ENCODE measurements around the gene DYSF. TPM values are rescaled to one million over a fixed set of nuclear protein-coding genes. Genes with fewer than 3 reads are reported as not detected.
"Not testable (repeated sequence)": the region's sequence is repeated elsewhere in the genome, so short reads cannot be mapped to it uniquely, and the experiment has no call there.

The DYSF gene
- polyA plus RNA-seq, 1 donor: 146 TPM

GRCh38 chr2:71646028-71646427, 192.7 kb downstream of the DYSF start:
- DNase-seq (ENCODE audit: low read depth): no peak

DNA sequence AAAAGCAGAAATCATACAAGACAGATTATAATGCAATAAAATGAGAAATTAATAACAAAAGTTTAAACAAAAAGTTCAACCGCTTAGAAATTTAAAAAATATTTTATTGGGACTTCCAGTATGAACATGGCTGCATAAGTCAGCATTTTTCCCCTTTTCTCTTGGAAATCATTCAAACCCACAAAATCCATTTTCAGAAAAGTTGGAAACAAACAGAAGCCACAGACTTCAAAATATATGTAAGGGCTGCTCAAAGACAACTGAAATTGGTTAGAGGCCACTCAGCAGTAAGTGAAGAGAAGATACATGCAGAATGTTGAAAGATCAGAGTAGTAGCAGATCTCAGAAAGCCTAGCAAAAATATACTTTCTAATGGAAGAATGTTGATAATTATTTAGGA, 194.0 kb downstream of the DYSF start:
- no peak for DNase-seq (ENCODE audit: low read depth)

DNA sequence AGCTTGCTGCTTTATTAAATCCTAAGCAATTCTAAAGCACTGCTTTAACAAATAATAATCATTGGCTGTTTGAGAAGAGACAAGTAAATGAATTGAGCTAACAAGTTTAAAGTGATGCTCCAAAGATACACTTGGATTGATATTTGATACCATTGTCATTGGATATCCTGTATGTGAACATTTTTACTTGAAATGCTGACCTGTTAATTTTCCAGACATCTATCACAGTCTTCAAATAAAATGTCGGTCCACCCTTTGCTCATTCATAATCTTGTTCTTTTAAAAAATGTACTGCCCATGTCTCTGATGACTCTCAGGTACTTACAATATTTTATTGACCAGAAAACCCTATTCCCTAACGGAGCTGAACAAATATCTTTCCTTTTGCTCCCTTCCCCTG, 202.1 kb downstream of the DYSF start:
- no peak for DNase-seq (ENCODE audit: low read depth)

DNA sequence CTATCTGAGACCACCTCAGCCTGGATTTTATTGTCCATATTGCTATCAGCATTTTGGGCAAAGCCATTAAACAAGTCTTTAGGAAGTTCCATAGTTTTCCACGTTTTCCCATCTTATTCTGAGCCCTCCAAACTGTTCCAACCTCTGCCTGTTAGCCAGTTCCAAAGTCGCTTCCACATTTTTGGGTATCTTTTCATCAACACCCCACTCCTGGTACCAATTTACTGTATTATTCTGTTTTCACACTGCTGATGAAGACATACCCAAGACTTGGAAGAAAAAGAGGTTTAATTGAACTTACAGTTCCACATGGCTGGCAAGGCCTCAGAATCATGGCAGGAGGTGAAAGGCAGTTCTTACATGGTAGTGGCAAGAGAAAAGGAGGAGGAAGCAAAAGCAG, 204.9 kb downstream of the DYSF start:
- DNase-seq (ENCODE audit: low read depth): not testable (repeated sequence)

GRCh38 chr2:71658771-71659170, 205.4 kb downstream of the DYSF start:
- no peak for DNase-seq (ENCODE audit: low read depth)

DNA sequence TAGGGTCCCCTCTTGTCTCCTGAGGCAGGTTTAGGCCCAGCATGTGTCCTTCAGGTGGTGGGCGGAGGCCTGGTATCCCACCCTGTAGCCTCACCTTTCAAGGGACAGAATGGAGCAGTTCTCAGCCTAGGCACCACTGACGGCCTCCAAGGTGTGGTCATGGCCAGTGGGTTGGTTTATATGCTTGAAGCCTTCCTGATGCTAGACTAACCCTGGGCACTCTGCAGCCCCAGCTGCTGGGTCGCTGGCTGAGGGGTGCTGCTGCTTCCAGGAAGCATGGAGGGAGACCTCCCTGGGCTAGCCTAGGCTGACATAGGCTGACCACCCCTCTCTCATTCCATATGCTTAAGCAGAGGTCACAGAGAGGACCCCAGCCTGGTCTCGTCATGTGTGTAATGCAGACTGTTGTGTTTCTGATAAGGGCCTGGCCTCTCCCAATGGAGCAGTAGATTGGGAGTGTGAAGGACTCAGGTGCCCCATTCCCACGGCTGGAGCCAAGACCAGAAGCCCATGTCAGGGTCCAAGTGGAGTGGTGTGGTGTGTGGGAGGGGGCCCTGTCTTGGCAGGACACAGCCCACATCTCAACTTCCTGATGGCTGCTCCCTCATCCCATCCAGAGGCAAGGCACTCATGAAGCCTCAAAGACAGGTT, 206.6 kb downstream of the DYSF start:
- DNase-seq (ENCODE audit: low read depth): no peak

DNA sequence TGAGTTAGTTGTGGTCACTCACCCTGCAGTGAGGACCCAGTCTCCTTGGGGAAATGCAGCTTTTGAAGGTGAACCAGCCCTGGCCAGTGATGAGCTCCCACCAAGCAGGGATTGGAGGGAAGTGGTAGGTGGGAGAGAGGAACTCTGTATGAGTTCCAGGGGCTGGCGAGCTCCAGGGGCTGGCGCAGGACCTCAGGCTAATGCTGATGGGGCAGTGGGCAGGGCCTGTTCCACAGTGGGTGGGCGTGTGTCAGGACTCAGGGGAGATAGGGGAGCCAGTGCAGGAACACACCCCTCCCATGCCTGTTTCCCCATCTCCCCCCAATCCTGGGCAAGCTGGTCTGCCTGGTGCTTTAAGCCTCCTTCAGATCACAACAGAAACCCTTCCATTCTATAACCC, 208.4 kb downstream of the DYSF start:
- no peak for DNase-seq (ENCODE audit: low read depth)

DNA sequence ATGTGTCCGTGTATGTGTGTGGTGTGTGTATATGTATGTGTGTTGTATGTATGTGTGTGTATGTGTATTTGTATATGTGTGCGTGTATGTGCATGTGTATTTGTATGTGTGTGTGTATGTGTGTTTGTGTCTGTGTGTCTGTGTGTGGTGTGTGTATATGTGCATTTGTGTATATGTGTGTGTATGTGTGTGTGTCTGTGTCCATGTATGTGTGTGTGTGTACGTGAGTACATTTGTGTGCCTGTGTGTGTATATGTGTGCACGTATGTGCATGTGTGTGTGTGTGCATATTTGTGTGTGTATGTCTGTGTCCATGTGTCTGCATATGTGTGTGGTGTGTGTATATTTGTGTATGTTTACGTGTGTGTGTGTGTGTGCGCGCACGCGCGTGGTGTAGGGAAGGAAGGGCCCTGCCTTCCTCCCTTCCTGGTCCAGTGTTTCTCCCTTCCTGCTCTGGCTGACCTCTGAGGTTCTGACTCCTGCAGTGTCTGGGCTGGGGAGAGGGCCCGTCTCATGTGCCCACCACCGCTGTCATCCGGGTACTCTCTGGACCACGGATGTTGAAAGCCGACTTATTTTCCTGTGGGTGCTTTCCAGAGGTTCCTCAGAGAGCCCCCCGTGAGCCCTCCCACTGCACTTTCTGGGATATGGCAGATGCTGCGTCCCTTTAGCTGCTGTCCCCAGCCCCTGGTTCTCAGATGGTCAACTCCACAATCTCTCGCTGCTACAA, 209.5 kb downstream of the DYSF start:
- DNase-seq (ENCODE audit: low read depth): no peak

DNA sequence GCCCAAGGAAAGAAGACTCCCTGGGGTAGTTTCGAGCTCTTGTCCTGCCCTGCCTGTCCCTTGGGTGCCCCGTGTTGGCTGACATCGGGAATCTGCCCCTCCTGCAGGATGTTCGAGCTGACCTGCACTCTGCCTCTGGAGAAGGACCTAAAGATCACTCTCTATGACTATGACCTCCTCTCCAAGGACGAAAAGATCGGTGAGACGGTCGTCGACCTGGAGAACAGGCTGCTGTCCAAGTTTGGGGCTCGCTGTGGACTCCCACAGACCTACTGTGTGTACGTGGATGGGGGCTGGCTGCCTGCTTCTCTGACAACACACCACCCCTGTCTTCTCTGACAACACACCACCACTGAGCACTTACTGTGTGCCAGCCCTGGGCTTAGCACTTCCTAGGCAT, 210.8 kb downstream of the DYSF start:
- no peak for DNase-seq (ENCODE audit: low read depth)

DNA sequence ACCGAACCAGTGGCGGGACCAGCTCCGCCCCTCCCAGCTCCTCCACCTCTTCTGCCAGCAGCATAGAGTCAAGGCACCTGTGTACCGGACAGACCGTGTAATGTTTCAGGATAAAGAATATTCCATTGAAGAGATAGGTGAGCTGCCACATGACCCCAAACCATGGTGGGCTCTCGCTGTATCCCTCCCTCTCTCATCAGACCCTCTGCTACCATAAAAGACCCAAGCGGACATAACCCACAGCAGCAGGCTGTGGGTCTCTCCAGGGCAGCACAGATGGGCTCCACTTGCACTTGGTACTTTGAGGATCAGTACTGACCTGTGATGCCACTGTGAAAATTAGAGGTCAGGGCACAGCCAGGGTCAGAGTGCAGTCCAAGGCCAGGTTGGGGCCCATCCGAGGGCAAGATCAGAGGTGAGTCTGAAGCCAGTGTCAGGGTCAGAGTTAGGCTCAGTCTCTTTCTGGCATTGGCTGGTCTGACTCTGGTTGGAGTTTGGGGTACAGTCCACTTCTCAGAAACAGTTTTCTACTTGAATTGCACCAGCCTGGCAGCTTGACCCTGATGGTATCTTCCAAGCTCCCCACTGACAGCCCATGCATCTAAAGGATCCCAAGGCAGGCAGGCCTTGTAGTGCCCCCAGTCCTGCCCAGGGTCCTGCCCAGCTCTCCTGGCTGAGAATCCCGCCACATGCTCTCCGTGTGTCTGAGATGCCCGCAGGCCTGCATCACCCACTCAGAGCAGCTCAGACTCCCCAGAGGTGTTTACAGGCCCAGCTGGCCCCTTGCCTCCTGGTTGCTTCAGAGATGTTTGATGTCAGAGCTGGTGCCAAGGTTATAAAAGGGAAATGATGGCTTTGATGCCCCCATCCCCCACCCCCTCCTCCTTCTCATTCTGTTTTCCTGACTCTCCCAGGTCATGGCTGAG, 212.1 kb downstream of the DYSF start:
- no peak for DNase-seq (ENCODE audit: low read depth)

GRCh38 chr2:71666094-71666474, 212.7 kb downstream of the DYSF start:
- no peak for DNase-seq (ENCODE audit: low read depth)

GRCh38 chr2:71667256-71668182, 214.2 kb downstream of the DYSF start:
- no peak for DNase-seq (ENCODE audit: low read depth)

- no peak for DNase-seq (ENCODE audit: low read depth)
Measured at GRCh38 chr2:71668326-71669057, 215.1 kb downstream of the DYSF start.

- no peak for DNase-seq (ENCODE audit: low read depth)
Measured at GRCh38 chr2:71669058-71669456, 215.7 kb downstream of the DYSF start.

DNA sequence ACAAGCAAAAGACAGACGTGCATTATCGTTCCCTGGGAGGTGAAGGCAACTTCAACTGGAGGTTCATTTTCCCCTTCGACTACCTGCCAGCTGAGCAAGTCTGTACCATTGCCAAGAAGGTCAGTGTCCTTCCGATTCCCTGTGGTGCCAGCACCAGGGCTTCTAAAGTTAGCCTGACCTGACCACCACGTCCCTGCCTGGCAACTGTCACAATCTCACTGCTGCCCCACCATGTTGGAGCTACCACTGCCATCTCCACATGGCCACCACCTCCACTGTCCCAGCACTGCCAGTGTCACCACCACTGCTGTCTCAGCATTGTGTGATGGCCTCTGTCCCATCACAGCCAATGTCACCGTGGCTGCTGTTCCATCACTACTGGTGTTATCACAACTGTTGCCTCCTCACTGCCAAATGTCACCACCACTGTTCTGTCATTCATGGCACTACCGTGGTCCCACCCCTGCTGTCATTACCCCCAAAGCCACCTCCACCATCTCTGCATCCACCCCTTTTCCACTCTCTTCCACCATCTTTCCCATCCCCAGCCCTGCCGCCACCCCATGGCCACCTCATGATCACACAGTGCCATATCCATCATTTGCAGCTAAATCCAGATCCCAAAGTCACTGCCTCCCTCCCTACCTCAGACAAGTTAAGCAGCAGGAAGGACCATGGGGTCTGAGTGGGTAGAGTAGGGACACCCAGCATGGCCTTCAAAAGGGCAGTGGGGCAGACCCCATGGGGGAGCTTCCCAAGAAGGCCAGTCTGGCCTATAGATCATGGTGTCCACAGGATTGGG, 216.5 kb downstream of the DYSF start:
- no peak for DNase-seq (ENCODE audit: low read depth)

GRCh38 chr2:71670430-71670795, 217.1 kb downstream of the DYSF start:
- DNase-seq (ENCODE audit: low read depth): no peak

DNA sequence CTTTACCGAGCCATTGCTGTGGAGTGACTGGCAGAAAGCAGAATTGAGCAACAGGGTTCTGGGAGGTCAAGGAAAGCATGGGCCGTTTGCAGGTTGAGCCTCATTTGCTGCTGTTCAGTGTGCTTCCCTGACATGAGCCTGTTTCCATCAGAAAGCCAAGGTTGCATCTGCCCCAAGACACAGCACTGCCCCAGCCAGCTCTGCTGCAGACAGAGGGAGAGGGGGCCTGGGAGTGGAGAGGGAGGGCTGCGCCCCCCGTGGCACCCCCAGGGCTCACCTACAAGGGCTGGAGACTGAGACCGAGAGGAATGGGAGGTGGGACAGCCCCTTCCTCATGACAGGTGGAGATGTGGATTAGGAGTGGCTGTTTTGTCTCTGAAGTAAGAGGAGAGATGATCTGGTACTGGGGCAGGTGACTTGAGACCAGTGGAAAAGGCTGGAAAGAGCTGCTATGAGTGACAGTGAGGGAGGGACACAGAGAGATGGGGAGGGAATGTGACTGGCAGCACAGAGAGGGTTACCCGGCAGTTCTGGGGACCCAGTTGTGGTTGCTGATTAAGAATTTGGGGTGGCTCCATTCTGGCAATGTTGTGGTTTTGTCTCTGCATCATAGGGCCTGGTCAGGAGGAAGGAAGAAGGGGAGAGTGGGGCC, 218.0 kb downstream of the DYSF start:
- no peak for DNase-seq (ENCODE audit: low read depth)

GRCh38 chr2:71671895-71672825, 218.8 kb downstream of the DYSF start:
- DNase-seq (ENCODE audit: low read depth): no peak

Measured in forelimb muscle (tissue), 1 donor.